Measurements from ENCODE around the gene ZFP36L2. TPM values are rescaled to one million over a fixed set of nuclear protein-coding genes. Genes with fewer than 3 reads are reported as not detected.

The ZFP36L2 gene
- total and polyA plus RNA-seq, 2 donors (not counting 1 experiment from before 2014, with no cell fraction given): 94.9 to 482 TPM

GRCh38 chr2:43218155-43218701 lies 8.2 kb downstream of the ZFP36L2 start:
- H3K79me2 ChIP-seq (ENCODE audit: control insufficient read depth, insufficient read depth, low read length): peaks cover 37% of the 10 kb centered on the region
- ChIA-PET POLR2A (interaction anchor here (0.7 to 13.4 kb wide), 16 partner anchors 8 to 270 kb away, joined by 3 to 561 read pairs (median 4); partner anchors contain the start of gene ZFP36L2), CTCF (interaction anchor here (0.7 to 21.8 kb wide), 11 partner anchors 8 to 245 kb away, joined by 3 to 650 read pairs (median 4); partner anchors contain the start of gene ZFP36L2)
- H4K20me1 ChIP-seq (ENCODE audit: control insufficient read depth, insufficient read depth, low read length, poor library complexity, severe bottlenecking): peaks cover 7% of the 10 kb centered on the region
- peak overlapping the region; percentile 48 for H2AFZ ChIP-seq (ENCODE audit: insufficient read depth, low read depth, low read length, poor library complexity, severe bottlenecking)
- H3K4me1 ChIP-seq (ENCODE audit: control insufficient read depth in 2 of 2, insufficient read depth in 2 of 2, low read length in 2 of 2): peaks cover 55 to 63% of the 10 kb centered on the region in 2 donors
- peak overlapping the region; percentile 87 to 90 for H3K27ac ChIP-seq (ENCODE audit: low read length in 2 of 2)
- TF ChIP-seq, protein P1, sequence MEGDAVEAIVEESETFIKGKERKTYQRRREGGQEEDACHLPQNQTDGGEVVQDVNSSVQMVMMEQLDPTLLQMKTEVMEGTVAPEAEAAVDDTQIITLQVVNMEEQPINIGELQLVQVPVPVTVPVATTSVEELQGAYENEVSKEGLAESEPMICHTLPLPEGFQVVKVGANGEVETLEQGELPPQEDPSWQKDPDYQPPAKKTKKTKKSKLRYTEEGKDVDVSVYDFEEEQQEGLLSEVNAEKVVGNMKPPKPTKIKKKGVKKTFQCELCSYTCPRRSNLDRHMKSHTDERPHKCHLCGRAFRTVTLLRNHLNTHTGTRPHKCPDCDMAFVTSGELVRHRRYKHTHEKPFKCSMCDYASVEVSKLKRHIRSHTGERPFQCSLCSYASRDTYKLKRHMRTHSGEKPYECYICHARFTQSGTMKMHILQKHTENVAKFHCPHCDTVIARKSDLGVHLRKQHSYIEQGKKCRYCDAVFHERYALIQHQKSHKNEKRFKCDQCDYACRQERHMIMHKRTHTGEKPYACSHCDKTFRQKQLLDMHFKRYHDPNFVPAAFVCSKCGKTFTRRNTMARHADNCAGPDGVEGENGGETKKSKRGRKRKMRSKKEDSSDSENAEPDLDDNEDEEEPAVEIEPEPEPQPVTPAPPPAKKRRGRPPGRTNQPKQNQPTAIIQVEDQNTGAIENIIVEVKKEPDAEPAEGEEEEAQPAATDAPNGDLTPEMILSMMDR (IDR thresholded peaks at IDR 0.05): no peak
- TF ChIP-seq EZH2 (IDR thresholded peaks at IDR 0.05; ENCODE audit: borderline replicate concordance, insufficient read depth, low read depth, low read length, poor library complexity, severe bottlenecking): no peak
- 0% methylated on average over 4 of the region's 13 CpGs for WGBS (ENCODE audit: insufficient coverage)
- H3K4me3 Mint-ChIP-seq: peak overlapping the region; percentile 87
- H3K27me3 ChIP-seq (replicated peaks in 1 of 4; ENCODE audit: control extremely low read depth in 1 of 4, control insufficient read depth in 3 of 4, insufficient read depth in 4 of 4, low read length in 3 of 4): no peaks in the 10 kb centered on the region
- H3K4me2 ChIP-seq (replicated peaks; ENCODE audit: low read depth, low read length, poor library complexity, severe bottlenecking): peak overlapping the region; percentile 85
- H3K9me3 ChIP-seq (ENCODE audit: control extremely low read depth in 1 of 3, control insufficient read depth in 2 of 3, insufficient read depth in 1 of 3, low read length in 2 of 3): peaks cover 0 to 5% (median 0%) of the 10 kb centered on the region in 3 donors
- no peak for DNase-seq
- peak overlapping the region; percentile 86 for H3K9ac ChIP-seq (ENCODE audit: low read length)
- peak overlapping the region in 4 of 5 experiments; percentile 42 to 92 (median 86) for H3K4me3 ChIP-seq (ENCODE audit: control extremely low read depth in 1 of 5, extremely low read depth in 1 of 5, insufficient read depth in 1 of 5, low read depth in 2 of 5, low read length in 4 of 5)
- ATAC-seq (ENCODE audit: low read depth): no peak
- no peaks in the 10 kb centered on the region for H3K9me3 Mint-ChIP-seq (ENCODE audit: insufficient read depth)
- peaks cover 0 to 16% of the 10 kb centered on the region in 2 experiments for H3K36me3 ChIP-seq (replicated peaks in 1 of 2; ENCODE audit: control extremely low read depth in 1 of 2, control insufficient read depth in 1 of 2, extremely low read depth in 1 of 2, insufficient read depth in 2 of 2, low read length in 1 of 2)
- intact Hi-C loops (cut with micrococcal nuclease): loop anchor here (1.0 kb wide), 1 partner anchor 23 kb away; no protein-coding TSS in a partner anchor
- peak overlapping the region; percentile 94 for H3K27ac Mint-ChIP-seq
- peaks cover 59% of the 10 kb centered on the region for H3K4me1 Mint-ChIP-seq
- H3K27me3 Mint-ChIP-seq: no peaks in the 10 kb centered on the region
